ENCODE measurements around the gene AR. TPM values are rescaled to one million over a fixed set of nuclear protein-coding genes. Genes with fewer than 3 reads are reported as not detected.

The AR gene
- total RNA-seq, 5 donors from 2014 or later (not counting 1 experiment from before 2014, with no cell fraction given), result 0.14 to 0.40 (median 0.32) TPM

DNA sequence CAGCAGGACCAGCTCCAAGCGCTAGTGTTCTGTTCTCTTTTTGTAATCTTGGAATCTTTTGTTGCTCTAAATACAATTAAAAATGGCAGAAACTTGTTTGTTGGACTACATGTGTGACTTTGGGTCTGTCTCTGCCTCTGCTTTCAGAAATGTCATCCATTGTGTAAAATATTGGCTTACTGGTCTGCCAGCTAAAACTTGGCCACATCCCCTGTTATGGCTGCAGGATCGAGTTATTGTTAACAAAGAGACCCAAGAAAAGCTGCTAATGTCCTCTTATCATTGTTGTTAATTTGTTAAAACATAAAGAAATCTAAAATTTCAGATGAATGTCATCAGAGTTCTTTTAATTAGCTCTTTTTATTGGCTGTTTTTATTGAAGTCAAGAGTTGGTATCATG, 186.5 kb downstream of the AR start:
- no peak overlapping the region for H3K4me3 Mint-ChIP-seq
- Histone ChIP-seq H3K27ac (ENCODE audit: low read length) (no peak overlapping the region), H3K4me3 (ENCODE audit: control insufficient read depth in 1 of 2, extremely low read depth in 1 of 2, low read length in 1 of 2) (no peak overlapping the region), H3K36me3 (ENCODE audit: control insufficient read depth in 2 of 2, extremely low read depth in 1 of 2, insufficient read depth in 1 of 2, low read length in 1 of 2) (no peaks in the 10 kb centered on the region), H3K9me3 (no peaks in the 10 kb centered on the region), H3K4me1 (ENCODE audit: control insufficient read depth in 1 of 2, extremely low read depth in 1 of 2, insufficient read depth in 2 of 2, low read length in 2 of 2) (peaks cover 0 to 4% of the 10 kb centered on the region in 2 experiments), H3K27me3 (replicated peaks in 1 of 2; ENCODE audit: control insufficient read depth in 2 of 2, extremely low read depth in 1 of 2, insufficient read depth in 2 of 2, low read length in 1 of 2) (no peaks in the 10 kb centered on the region)
- no peaks in the 10 kb centered on the region for H3K36me3 Mint-ChIP-seq
- H3K27me3 Mint-ChIP-seq, result peaks cover 0 to 15% of the 10 kb centered on the region in 2 donors
- no peak overlapping the region for H3K27ac Mint-ChIP-seq
- no peak for ATAC-seq (replicated peaks in 1 of 4)
- no peaks in the 10 kb centered on the region for H3K9me3 Mint-ChIP-seq
- POLR2A ChIA-PET, result no interaction called here
- WGBS (ENCODE audit: insufficient coverage), result no CpG with 5 or more reads among the region's 2 CpGs
- no peak for DNase-seq
- CTCF ChIA-PET, result no interaction called here
- no peaks in the 10 kb centered on the region for H3K4me1 Mint-ChIP-seq

DNA sequence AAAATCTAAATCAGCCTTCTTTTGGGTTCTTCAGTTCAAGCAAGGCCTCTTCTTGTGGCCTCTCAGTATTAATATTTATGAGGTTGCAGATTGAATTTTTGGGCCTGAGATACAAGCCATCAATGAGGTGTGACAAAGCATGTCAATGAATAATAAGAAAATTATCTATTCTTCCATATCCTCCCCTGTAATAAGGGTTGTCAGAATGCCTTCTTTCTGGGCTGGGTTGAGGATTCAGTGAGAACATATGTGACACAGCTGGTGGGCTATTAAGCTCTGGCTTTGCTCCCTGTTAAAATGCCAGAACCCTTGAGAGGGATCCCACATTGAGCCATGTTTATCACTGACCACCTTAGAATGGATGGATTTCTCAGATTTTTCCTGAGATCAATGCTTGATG, 187.2 kb downstream of the AR start:
- H3K4me3 ChIP-seq (ENCODE audit: control insufficient read depth in 1 of 2, extremely low read depth in 1 of 2, low read length in 1 of 2), result no peak overlapping the region
- no peaks in the 10 kb centered on the region for H3K4me1 Mint-ChIP-seq
- no peaks in the 10 kb centered on the region for H3K9me3 Mint-ChIP-seq
- no peak overlapping the region for H3K4me3 Mint-ChIP-seq
- POLR2A ChIA-PET, result no interaction called here
- DNase-seq (no peak), ATAC-seq (replicated peaks in 1 of 4) (no peak)
- no peaks in the 10 kb centered on the region for H3K9me3 ChIP-seq
- H3K36me3 ChIP-seq (ENCODE audit: control insufficient read depth in 2 of 2, extremely low read depth in 1 of 2, insufficient read depth in 1 of 2, low read length in 1 of 2), result no peaks in the 10 kb centered on the region
- peaks cover 0 to 12% of the 10 kb centered on the region in 2 donors for H3K27me3 Mint-ChIP-seq
- no peak overlapping the region for H3K27ac Mint-ChIP-seq
- H3K4me1 ChIP-seq (ENCODE audit: control insufficient read depth in 1 of 2, extremely low read depth in 1 of 2, insufficient read depth in 2 of 2, low read length in 2 of 2), result peaks cover 0 to 4% of the 10 kb centered on the region in 2 experiments
- H3K27me3 ChIP-seq (replicated peaks in 1 of 2; ENCODE audit: control insufficient read depth in 2 of 2, extremely low read depth in 1 of 2, insufficient read depth in 2 of 2, low read length in 1 of 2), result no peaks in the 10 kb centered on the region
- CTCF ChIA-PET, result interaction anchor here in 1 of 2 donors (0.6 kb wide), 1 partner anchor 1873 kb away, joined by 3 read pairs; no protein-coding TSS in a partner anchor
- H3K36me3 Mint-ChIP-seq, result no peaks in the 10 kb centered on the region
- no peak overlapping the region for H3K27ac ChIP-seq (ENCODE audit: low read length)

DNA sequence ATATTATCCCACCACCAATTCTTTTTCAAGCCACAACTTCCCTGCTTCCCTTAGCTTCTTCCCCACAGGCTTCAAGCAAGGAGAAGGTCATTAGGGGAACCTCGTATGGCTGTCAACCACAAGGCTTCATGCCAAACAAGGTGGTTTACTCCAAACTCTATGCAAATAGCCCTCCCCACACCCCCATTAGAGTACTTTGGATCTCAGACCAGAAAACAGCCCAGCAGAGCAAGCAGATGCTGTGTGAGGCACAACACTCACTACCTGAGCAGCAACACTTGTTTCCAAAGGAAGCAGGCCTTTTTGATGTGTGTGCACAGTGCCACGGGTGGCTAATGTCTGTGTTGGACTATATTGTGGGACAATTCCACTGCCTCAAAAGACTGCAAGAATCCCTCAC, 189.0 kb downstream of the AR start:
- peaks cover 0 to 4% of the 10 kb centered on the region in 2 experiments for H3K4me1 ChIP-seq (ENCODE audit: control insufficient read depth in 1 of 2, extremely low read depth in 1 of 2, insufficient read depth in 2 of 2, low read length in 2 of 2)
- H3K27me3 Mint-ChIP-seq, result peaks cover 0 to 8% of the 10 kb centered on the region in 2 donors
- POLR2A ChIA-PET, result no interaction called here
- no peak for DNase-seq
- no peaks in the 10 kb centered on the region for H3K27me3 ChIP-seq (replicated peaks in 1 of 2; ENCODE audit: control insufficient read depth in 2 of 2, extremely low read depth in 1 of 2, insufficient read depth in 2 of 2, low read length in 1 of 2)
- no peaks in the 10 kb centered on the region for H3K4me1 Mint-ChIP-seq
- H3K4me3 Mint-ChIP-seq, result no peak overlapping the region
- no peaks in the 10 kb centered on the region for H3K36me3 ChIP-seq (ENCODE audit: control insufficient read depth in 2 of 2, extremely low read depth in 1 of 2, insufficient read depth in 1 of 2, low read length in 1 of 2)
- no peaks in the 10 kb centered on the region for H3K9me3 Mint-ChIP-seq
- H3K27ac Mint-ChIP-seq, result no peak overlapping the region
- ATAC-seq (replicated peaks in 1 of 4), result no peak
- no peak overlapping the region for H3K4me3 ChIP-seq (ENCODE audit: control insufficient read depth in 1 of 2, extremely low read depth in 1 of 2, low read length in 1 of 2)
- H3K9me3 ChIP-seq, result no peaks in the 10 kb centered on the region
- 40% methylated on average over 1 of the region's 2 CpGs for WGBS (ENCODE audit: insufficient coverage)
- H3K36me3 Mint-ChIP-seq, result no peaks in the 10 kb centered on the region
- CTCF ChIA-PET, result no interaction called here
- no peak overlapping the region for H3K27ac ChIP-seq (ENCODE audit: low read length)

DNA sequence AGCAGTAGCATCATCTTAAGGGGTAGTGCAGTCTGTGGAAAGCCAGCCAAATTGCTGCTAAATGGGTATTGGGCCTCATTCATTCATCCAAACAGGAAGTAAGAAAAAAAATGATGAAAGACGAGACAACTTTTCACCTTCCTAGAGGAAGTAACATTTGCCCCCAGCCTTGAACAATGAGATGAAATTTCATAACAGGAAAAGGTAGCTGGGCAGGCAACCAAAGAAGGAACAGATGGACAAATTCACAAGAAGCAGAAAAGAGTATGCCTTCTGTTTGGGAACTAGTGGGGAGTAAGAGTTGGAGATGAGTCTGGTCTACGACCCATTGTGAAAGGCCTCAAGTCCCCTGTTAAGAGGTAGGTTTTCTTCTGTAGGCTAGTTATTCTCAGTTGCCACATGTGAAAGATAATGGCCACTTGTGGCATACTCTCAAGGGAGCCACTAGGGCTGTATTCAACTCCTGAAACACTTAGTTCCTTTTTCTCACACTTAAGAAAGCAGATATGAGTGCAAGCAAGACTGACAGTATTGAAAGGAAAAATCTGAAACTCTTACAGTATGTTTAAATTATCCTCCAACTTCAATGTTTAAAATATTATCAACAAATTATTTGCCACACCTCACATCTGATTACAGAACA, 190.4 kb downstream of the AR start:
- ChIA-PET POLR2A (no interaction called here), CTCF (no interaction called here)
- WGBS (ENCODE audit: insufficient coverage), result no CpG with 5 or more reads among the region's 2 CpGs
- Mint-ChIP-seq H3K4me1 (no peaks in the 10 kb centered on the region), H3K36me3 (no peaks in the 10 kb centered on the region), H3K9me3 (no peaks in the 10 kb centered on the region), H3K27ac (no peak overlapping the region), H3K27me3 (peaks cover 0 to 11% of the 10 kb centered on the region in 2 donors), H3K4me3 (no peak overlapping the region)
- no peaks in the 10 kb centered on the region for H3K36me3 ChIP-seq (ENCODE audit: control insufficient read depth in 2 of 2, extremely low read depth in 1 of 2, insufficient read depth in 1 of 2, low read length in 1 of 2)
- no peaks in the 10 kb centered on the region for H3K9me3 ChIP-seq
- ATAC-seq (replicated peaks in 1 of 4), result no peak
- H3K27ac ChIP-seq (ENCODE audit: low read length), result no peak overlapping the region
- no peak overlapping the region for H3K4me3 ChIP-seq (ENCODE audit: control insufficient read depth in 1 of 2, extremely low read depth in 1 of 2, low read length in 1 of 2)
- H3K27me3 ChIP-seq (replicated peaks in 1 of 2; ENCODE audit: control insufficient read depth in 2 of 2, extremely low read depth in 1 of 2, insufficient read depth in 2 of 2, low read length in 1 of 2), result no peaks in the 10 kb centered on the region
- DNase-seq, result no peak
- peaks cover 0 to 4% of the 10 kb centered on the region in 2 experiments for H3K4me1 ChIP-seq (ENCODE audit: control insufficient read depth in 1 of 2, extremely low read depth in 1 of 2, insufficient read depth in 2 of 2, low read length in 2 of 2)

DNA sequence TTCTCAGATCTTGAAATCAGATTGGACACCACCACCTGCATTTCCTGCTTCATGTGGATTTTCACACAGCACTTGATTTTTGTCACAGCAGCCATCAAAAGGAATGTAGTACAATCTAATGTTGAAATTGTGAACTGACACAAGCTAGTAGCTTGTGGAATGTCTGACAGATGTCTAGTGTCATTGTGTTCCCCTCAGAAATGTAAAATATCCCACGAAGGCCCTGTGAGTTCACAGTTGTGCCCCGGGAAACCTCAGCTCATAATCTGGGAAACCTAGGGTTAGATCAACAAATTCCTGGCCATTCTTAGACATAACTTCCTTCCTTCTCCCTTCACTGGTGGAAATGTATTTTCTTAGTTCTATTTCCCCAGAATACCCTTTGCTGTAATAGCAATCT, 205.7 kb downstream of the AR start:
- CTCF ChIA-PET, result no interaction called here
- DNase-seq, result no peak

DNA sequence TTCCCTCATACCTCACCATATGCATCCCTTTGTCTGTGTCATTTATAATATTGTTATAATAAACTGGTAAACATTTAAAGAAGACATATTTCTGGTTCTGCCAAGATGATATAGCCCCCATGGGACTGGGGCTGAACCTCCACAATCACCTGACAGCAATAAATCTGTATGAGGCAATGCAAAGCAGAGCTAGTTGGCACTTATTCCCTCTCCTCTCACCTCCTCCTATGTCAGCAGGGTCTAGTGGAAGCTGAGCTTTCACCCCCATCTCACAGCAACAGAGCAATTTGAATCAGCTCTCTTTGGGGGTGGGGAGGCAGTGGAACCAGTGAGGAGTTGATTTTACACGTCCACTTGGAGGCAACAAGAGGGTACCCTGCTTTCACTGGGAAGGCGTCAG, 206.9 kb downstream of the AR start:
- Histone ChIP-seq H3K27ac (ENCODE audit: low read length) (no peak overlapping the region), H3K4me3 (ENCODE audit: control insufficient read depth in 1 of 2, extremely low read depth in 1 of 2, low read length in 1 of 2) (no peak overlapping the region), H3K9me3 (no peaks in the 10 kb centered on the region), H3K36me3 (ENCODE audit: control insufficient read depth in 2 of 2, extremely low read depth in 1 of 2, insufficient read depth in 1 of 2, low read length in 1 of 2) (no peaks in the 10 kb centered on the region), H3K27me3 (replicated peaks in 1 of 2; ENCODE audit: control insufficient read depth in 2 of 2, extremely low read depth in 1 of 2, insufficient read depth in 2 of 2, low read length in 1 of 2) (no peaks in the 10 kb centered on the region), H3K4me1 (ENCODE audit: control insufficient read depth in 1 of 2, extremely low read depth in 1 of 2, insufficient read depth in 2 of 2, low read length in 2 of 2) (no peaks in the 10 kb centered on the region)
- ChIA-PET CTCF (no interaction called here), POLR2A (no interaction called here)
- ATAC-seq (replicated peaks in 1 of 4) (no peak), DNase-seq (no peak)
- Mint-ChIP-seq H3K36me3 (no peaks in the 10 kb centered on the region), H3K4me1 (no peaks in the 10 kb centered on the region), H3K27ac (no peak overlapping the region), H3K4me3 (no peak overlapping the region), H3K27me3 (peaks cover 0 to 8% of the 10 kb centered on the region in 2 donors), H3K9me3 (peaks cover 0 to 4% (median 3%) of the 10 kb centered on the region in 3 donors)
- WGBS (ENCODE audit: insufficient coverage), result no CpG with 5 or more reads among the region's 2 CpGs

More for the DNA sequence above, 205.7 kb downstream of the AR start:
- no peak overlapping the region for H3K27ac Mint-ChIP-seq
- no peaks in the 10 kb centered on the region for H3K4me1 ChIP-seq (ENCODE audit: control insufficient read depth in 1 of 2, extremely low read depth in 1 of 2, insufficient read depth in 2 of 2, low read length in 2 of 2)
- no peaks in the 10 kb centered on the region for H3K36me3 Mint-ChIP-seq
- no peaks in the 10 kb centered on the region for H3K9me3 ChIP-seq
- POLR2A ChIA-PET, result no interaction called here
- no peak overlapping the region for H3K27ac ChIP-seq (ENCODE audit: low read length)
- no peaks in the 10 kb centered on the region for H3K4me1 Mint-ChIP-seq
- H3K9me3 Mint-ChIP-seq, result peaks cover 0 to 4% (median 3%) of the 10 kb centered on the region in 3 donors
- H3K27me3 ChIP-seq (replicated peaks in 1 of 2; ENCODE audit: control insufficient read depth in 2 of 2, extremely low read depth in 1 of 2, insufficient read depth in 2 of 2, low read length in 1 of 2), result no peaks in the 10 kb centered on the region
- no peak for ATAC-seq (replicated peaks in 1 of 4)
- no peak overlapping the region for H3K4me3 Mint-ChIP-seq
- no peaks in the 10 kb centered on the region for H3K36me3 ChIP-seq (ENCODE audit: control insufficient read depth in 2 of 2, extremely low read depth in 1 of 2, insufficient read depth in 1 of 2, low read length in 1 of 2)
- H3K4me3 ChIP-seq (ENCODE audit: control insufficient read depth in 1 of 2, extremely low read depth in 1 of 2, low read length in 1 of 2), result no peak overlapping the region
- WGBS (ENCODE audit: insufficient coverage), result no CpG with 5 or more reads among the region's 2 CpGs
- H3K27me3 Mint-ChIP-seq, result peaks cover 0 to 13% of the 10 kb centered on the region in 2 donors

DNA sequence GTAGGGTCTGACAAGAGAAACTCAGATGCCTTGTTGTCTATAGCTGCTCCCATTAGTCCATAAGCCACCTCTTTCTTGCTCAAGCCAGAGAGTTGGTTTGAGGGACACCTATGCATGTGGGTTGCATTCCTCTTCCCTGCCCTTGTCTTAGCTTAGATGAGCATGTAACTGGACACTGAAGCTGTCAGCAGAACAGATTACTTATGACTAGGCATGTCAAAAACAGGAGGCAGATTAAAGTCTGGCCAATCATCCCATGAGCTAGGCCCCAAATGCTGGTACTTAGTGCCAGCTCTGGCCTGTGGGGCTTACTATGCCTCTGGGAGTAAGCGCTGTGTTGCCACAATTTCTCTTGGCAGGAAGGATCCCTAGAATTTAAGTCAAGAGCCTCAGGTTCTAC, 215.2 kb downstream of the AR start:
- no peak for ATAC-seq (replicated peaks in 1 of 4)

More for the DNA sequence above, 215.2 kb downstream of the AR start:
- POLR2A ChIA-PET, result no interaction called here
- no peaks in the 10 kb centered on the region for H3K36me3 Mint-ChIP-seq
- H3K27ac Mint-ChIP-seq, result no peak overlapping the region
- no peak overlapping the region for H3K4me3 Mint-ChIP-seq
- peaks cover 0 to 4% of the 10 kb centered on the region in 2 donors for H3K27me3 Mint-ChIP-seq
- no peak for DNase-seq
- no peaks in the 10 kb centered on the region for H3K9me3 Mint-ChIP-seq
- H3K4me3 ChIP-seq (ENCODE audit: control insufficient read depth in 1 of 2, extremely low read depth in 1 of 2, low read length in 1 of 2), result no peak overlapping the region
- H3K27me3 ChIP-seq (replicated peaks in 1 of 2; ENCODE audit: control insufficient read depth in 2 of 2, extremely low read depth in 1 of 2, insufficient read depth in 2 of 2, low read length in 1 of 2), result no peaks in the 10 kb centered on the region
- no peaks in the 10 kb centered on the region for H3K9me3 ChIP-seq
- H3K4me1 ChIP-seq (ENCODE audit: control insufficient read depth in 1 of 2, extremely low read depth in 1 of 2, insufficient read depth in 2 of 2, low read length in 2 of 2), result no peaks in the 10 kb centered on the region
- H3K27ac ChIP-seq (ENCODE audit: low read length), result no peak overlapping the region
- H3K36me3 ChIP-seq (ENCODE audit: control insufficient read depth in 2 of 2, extremely low read depth in 1 of 2, insufficient read depth in 1 of 2, low read length in 1 of 2), result no peaks in the 10 kb centered on the region
- no peaks in the 10 kb centered on the region for H3K4me1 Mint-ChIP-seq
- 100% methylated on average over 1 of the region's 1 CpG for WGBS (ENCODE audit: insufficient coverage)
- CTCF ChIA-PET, result no interaction called here

Data from T-cell (primary cell).